DOHH2 (cell line): Measurements from ENCODE around the gene FAM216B.

Experiments
- CTCF ChIP-seq: fragments of 200-600 bp; sonication (generic); IDR thresholded peaks from one replicate; pipeline ENCODE4 v1.5.1; 2014; ENCODE audit warnings: antibody characterized with exemption, mild to moderate bottlenecking, low read depth, low read length; ENCODE audit not compliant: poor library complexity, severe bottlenecking
- EZH2phosphoT487 ChIP-seq: fragments of 200-600 bp; sonication (generic); IDR thresholded peaks from 2 replicates; pipeline ENCODE4 v1.6.1; 2017; ENCODE audit warnings: borderline replicate concordance, mild to moderate bottlenecking, antibody characterized with exemption, low read length, moderate library complexity, mixed read lengths

DNA sequence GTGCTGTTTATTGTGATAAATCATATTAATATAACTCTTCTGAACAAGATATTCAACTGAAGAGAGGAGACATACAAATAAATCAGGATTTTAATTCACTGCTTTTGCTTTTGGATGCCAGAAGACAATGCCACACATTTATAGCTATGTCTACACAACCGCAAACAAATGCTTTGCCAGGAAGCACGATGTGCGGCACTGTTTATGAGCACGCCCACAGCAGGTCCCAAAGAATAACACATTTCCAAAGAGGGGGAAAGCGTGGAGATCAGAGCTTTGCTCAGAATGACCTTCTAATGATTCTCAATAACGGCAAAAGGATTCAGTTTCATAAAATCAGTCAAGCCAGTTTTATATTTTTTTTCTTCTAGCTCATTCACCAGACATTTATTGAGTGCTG is 16.7 kb downstream of the FAM216B start:
- TF ChIP-seq CTCF (no peak), EZH2phosphoT487 (no peak)
